Hindlimb muscle (tissue), 1 donor: ENCODE measurements around the gene UBE2M. TPM values are rescaled to one million over a fixed set of nuclear protein-coding genes. Genes with fewer than 3 reads are reported as not detected.

Experiments used
- DNase-seq: peaks from one replicate; pipeline ENCODE4 v3.0.0-alpha.2; 2013
- polyA plus RNA-seq: library from polyadenylated mRNA; unstranded; fragments of 120-200 nt; gene quantifications from one replicate; pipeline ENCODE4 v1.2.1, GENCODE V29; 2013; ENCODE audit not compliant: insufficient read length

UBE2M gene
- polyA plus RNA-seq, 1 donor: 74.0 TPM

- no peak for DNase-seq
These were observed 19.9 kb downstream of the UBE2M start for GRCh38 chr19:58538257-58539168.

GRCh38 chr19:58536852-58537798 is 21.3 kb downstream of the UBE2M start:
- DNase-seq: no peak

DNA sequence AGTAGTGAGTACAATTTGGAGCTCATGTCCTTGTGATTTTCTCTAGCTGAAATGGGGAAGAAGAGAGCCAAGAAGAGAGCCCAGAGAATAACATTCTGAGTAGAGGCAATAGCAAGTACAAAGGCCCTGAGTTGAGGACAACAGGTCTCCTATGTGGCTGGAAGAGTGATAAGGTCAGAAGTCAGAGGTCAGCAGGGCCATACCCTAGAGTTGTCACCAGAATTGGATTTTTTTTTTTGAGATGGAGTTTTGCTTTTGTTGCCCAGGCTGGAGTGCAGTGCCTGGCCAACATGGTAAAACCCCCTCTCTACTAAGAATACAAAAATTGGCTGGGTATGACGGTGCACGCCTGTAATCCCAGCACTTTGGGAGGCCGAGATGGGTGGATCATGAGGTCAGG is 22.6 kb downstream of the UBE2M start:
- DNase-seq: no peak

- no peak for DNase-seq
These were observed 27.2 kb downstream of the UBE2M start for GRCh38 chr19:58531034-58531840.

DNA sequence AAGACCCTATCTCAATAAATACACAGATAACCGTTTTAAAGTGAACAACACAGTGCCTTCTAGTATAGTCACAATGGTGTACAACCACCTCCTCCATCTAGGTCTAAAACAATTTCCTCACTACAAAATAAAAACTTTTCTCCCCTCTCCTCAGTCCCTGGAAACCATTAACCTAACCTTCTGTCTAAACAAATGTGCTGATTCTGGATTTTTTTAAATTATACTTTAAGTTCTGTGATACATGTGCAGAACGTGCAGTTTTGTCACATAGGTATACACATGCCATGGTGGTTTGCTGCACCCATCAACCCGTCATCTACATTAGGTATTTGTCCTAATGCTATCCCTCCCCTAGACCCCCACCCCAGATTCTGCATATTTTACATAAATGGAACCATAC is 29.0 kb downstream of the UBE2M start:
- no peak for DNase-seq

DNA sequence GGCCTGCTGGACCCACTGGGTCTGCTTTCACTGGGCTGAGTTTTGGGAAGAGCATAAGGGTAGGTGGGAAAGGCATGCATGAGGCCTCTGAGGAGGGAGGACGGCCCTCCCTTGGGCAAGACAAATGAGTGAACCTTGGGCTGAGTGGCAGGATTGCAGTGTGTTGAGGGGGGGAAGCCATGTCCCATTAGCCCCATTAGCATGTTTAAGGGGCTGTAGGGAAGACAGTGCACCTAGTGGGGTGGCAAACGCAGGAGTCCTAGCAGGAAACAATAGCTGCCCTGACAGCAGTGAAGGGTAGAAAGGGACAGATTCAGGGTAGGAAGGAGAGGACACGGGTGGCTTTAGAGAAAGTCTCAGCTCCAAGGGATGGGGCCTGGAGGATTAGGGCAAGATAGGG is 35.7 kb downstream of the UBE2M start:
- no peak for DNase-seq

GRCh38 chr19:58521651-58522050 is 36.8 kb downstream of the UBE2M start:
- DNase-seq: no peak

DNA sequence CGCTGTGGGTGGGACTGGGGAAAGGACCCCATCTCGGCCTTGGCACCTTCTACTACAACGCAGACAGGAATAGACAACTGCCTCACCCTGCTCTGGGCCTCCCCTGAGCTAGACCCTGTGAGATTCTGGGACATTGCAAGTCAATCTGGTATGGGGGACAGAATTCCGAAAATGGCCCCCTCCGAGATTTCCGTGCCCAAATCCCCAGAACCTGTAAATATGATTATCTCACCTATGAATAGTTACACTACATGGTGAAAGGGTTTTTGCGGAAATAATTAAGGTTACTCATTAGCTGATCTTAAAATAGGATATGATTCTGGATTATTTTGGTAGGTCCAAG is 38.2 kb downstream of the UBE2M start:
- DNase-seq: no peak

DNA sequence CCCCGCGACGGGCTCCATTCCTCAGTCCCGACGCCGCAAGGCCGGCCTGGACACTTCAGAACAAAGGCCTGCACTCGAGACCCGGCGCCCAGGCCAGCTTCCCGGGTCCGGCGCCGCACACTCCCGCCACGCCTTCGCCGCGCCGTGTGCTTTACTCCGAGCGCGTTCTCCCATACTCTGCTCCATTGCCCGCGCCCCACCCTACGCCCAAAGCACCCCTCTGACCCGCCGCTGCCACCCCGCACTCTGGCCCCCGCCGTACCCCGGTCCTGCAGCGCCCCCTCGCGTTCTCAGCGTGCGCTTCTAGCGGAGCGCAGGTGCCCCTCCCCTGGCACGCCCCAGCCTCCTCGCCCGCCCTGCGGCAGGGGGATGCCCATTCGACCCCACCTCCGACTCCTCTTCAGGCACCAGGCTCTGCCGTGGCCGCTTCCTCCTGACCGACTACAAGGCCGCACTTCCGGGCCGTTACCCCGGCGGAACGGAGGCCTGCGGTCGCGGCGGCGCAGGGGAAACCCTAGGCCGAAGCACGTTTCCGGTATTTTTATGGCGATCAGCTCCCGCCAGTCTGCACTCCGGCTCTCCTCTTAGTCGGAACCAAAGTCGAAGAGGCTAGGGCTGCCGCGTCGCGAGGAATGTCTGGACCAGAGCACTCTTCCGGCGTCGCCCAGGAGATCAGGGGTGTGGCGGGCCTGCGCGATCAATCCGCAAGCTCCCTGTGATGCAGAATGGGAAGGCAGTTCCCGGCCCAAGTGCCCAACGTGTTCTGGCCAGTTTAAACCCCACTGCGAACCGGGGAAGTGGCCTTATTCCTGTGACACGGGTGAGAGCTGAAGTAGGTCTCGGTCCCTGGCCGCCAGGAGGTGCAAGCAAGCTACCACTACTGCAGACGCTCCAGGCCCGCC is 38.8 kb downstream of the UBE2M start, which contains the start of gene ZBTB45:
Gene ZBTB45 (minus strand): TSS at position 456 of the 902 bp plus-strand sequence. CDS start 2,137 bp downstream, outside the sequence.
- DNase-seq: peak; percentile 93

- DNase-seq: peak; percentile 77
These were observed 39.4 kb downstream of the UBE2M start for GRCh38 chr19:58519087-58519354.

- DNase-seq: no peak
These were observed 39.9 kb downstream of the UBE2M start for GRCh38 chr19:58518256-58519086.

DNA sequence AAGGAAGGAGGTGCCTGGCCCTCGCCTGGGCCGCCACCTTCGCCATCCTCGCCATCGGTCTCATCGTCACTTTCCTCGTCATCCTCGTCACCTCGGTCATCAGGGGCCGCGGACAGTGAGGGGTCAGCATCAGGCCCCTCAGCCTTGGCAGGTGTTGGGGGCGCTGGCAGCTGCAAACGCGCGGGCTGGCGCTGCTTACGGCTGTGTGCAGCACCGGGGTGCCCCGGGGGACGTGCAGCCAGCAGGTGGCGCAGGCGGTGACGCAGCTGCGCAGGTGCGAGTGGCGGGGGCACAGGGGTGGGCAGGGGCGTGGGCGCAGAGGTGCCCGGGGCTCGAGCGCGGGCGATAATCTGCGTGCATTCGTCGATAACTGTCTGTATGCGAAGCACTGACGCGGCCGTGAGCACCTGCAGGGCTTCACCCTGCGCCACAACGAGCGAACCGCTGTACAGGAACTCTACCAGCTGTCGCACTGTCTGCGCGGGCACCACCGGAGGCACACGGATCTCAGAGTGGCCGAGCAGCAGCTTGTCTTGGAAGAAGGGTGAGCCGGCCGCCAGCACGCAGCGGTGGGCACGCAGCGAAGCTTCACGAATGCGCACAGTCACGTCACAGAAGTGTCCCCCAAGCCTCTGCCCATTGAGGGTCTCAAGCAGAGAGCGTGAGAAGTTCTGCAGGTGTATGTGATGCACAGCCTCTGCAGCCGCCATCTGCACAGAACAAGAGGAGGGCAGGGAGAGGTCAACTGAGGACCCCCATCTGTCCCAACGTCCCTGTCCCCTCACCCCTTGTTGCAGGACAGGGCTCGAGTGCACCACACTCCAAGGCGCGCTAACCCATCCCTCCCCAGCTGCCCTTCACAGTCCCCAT is 41.2 kb downstream of the UBE2M start:
- no peak for DNase-seq

GRCh38 chr19:58516246-58516836 is 42.1 kb downstream of the UBE2M start:
- DNase-seq: no peak

- DNase-seq: no peak
These were observed 43.2 kb downstream of the UBE2M start for GRCh38 chr19:58515259-58515658.

DNA sequence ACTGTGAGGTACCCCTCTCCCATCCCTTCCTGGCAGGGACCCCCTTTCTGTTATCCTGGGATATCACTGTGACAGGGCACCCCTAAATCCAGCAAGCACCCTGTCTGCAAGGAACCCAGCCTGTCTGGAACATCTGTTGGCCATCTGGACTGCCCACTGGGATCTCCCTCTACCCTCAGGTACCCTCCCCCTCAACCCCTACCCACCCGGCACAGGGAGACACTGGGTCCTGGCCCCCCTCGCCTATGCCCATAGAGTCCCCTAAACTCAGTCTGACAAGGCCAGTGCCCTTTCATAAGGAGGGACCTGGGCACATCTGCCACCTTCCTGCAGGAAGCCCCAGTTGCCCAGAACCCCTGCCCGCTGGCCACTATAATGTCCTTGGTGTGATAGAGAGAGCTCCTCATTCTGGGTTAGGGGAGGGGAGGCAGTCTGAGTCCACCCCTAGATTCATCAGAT is 43.8 kb downstream of the UBE2M start:
- DNase-seq: no peak

- peak; percentile 93 for DNase-seq
These were observed 44.5 kb downstream of the UBE2M start for GRCh38 chr19:58513694-58514563.

GRCh38 chr19:58513213-58513693 is 45.2 kb downstream of the UBE2M start:
- DNase-seq: no peak
